ENCODE data around the gene BABAM2. TPM values are rescaled to one million over a fixed set of nuclear protein-coding genes. Genes with fewer than 3 reads are reported as not detected.

BABAM2 gene
- total RNA-seq, 2 experiments from 2014 or later: 66.8 to 68.4 TPM

DNA sequence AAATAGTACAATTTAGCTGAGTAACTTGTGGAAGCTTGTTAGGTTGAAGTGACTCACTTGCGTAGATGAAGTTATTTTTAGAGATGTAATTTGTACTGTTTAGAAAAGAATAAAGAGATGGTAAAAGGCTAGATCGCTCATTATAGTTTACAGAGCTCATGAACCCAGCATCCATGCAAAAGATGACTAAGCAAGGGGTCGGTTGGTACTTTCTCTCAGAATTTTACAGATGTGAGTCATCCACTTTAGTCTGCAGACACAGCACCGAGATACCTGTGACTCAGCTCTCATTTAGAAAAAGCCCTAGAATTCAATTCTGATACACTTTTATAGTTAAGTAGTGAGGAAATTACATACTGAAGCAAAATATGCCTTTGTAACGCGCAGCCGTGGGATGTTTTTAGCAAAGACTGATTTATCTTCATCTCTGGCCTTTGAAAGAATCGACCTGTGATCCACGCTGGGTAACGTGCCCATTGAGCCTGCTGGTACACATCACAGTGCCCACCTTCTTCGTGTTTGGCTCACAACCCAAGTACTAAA lies 385.6 kb downstream of the BABAM2 start:
- DNase-seq (peak; percentile 47), ATAC-seq (peak; percentile 90)
- peaks cover 33% of the 10 kb centered on the region for H3K4me1 Mint-ChIP-seq (ENCODE audit: low read depth)
- H3K27me3 Mint-ChIP-seq: no peaks in the 10 kb centered on the region
- intact Hi-C loops (cut with micrococcal nuclease): no loop called here
- no peak overlapping the region for H3K27ac Mint-ChIP-seq
- no peak overlapping the region for H3K4me3 Mint-ChIP-seq
- H3K9me3 Mint-ChIP-seq: no peaks in the 10 kb centered on the region
- ChIA-PET POLR2A (no interaction called here), CTCF (interaction anchor here (0.9 to 1.4 kb wide), 3 partner anchors 14 to 553 kb away, joined by 3 to 4 read pairs (median 3); no protein-coding TSS in a partner anchor)
- H3K36me3 Mint-ChIP-seq (ENCODE audit: low read depth): peaks cover 10% of the 10 kb centered on the region
- TF ChIP-seq CTCF (IDR thresholded peaks at IDR 0.05): no peak

DNA sequence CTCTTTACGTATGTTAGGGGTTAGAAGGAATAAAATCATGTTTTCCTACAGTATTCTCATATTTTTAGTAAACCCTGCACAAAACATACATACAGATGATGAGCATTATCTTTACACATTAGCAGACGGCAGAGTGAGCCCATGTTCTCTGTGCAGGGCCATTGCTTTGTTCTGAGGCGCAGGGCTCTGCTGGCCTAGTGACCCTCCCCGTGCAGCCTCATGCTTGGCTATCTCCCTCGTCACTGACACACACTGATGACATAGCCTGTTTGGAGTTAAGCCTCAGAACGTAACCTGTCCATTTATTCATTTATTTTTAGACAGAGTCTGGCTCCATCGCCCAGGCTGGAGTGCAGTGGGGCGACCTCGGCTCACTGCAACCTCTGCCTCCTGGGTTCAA lies 386.3 kb downstream of the BABAM2 start:
- H3K36me3 Mint-ChIP-seq (ENCODE audit: low read depth): peaks cover 8% of the 10 kb centered on the region
- POLR2A ChIA-PET: no interaction called here
- ATAC-seq (no peak), DNase-seq (no peak)
- no peaks in the 10 kb centered on the region for H3K9me3 Mint-ChIP-seq
- intact Hi-C loops (cut with micrococcal nuclease): no loop called here
- no peak for TF ChIP-seq CTCF (IDR thresholded peaks at IDR 0.05)
- peaks cover 26% of the 10 kb centered on the region for H3K4me1 Mint-ChIP-seq (ENCODE audit: low read depth)
- no peak overlapping the region for H3K4me3 Mint-ChIP-seq
- no peaks in the 10 kb centered on the region for H3K27me3 Mint-ChIP-seq
- CTCF ChIA-PET: interaction anchor here (1.4 kb wide), 1 partner anchor 554 kb away, joined by 4 read pairs; no protein-coding TSS in a partner anchor
- no peak overlapping the region for H3K27ac Mint-ChIP-seq

GRCh38 chr2:28277466-28277865 lies 386.9 kb downstream of the BABAM2 start:
- CTCF ChIA-PET: no interaction called here
- no peak for DNase-seq
- Mint-ChIP-seq H3K27ac (no peak overlapping the region), H3K4me3 (no peak overlapping the region), H3K27me3 (no peaks in the 10 kb centered on the region), H3K36me3 (ENCODE audit: low read depth) (peaks cover 3% of the 10 kb centered on the region), H3K9me3 (no peaks in the 10 kb centered on the region), H3K4me1 (ENCODE audit: low read depth) (peaks cover 25% of the 10 kb centered on the region)
- POLR2A ChIA-PET: no interaction called here
- no peak for ATAC-seq
- intact Hi-C loops (cut with micrococcal nuclease): no loop called here
- no peak for TF ChIP-seq CTCF (IDR thresholded peaks at IDR 0.05)

GRCh38 chr2:28279371-28279770 lies 388.8 kb downstream of the BABAM2 start:
- Mint-ChIP-seq H3K27me3 (no peaks in the 10 kb centered on the region), H3K9me3 (no peaks in the 10 kb centered on the region), H3K4me1 (ENCODE audit: low read depth) (peaks cover 19% of the 10 kb centered on the region), H3K36me3 (ENCODE audit: low read depth) (no peaks in the 10 kb centered on the region), H3K27ac (no peak overlapping the region), H3K4me3 (no peak overlapping the region)
- ChIA-PET CTCF (no interaction called here), POLR2A (no interaction called here)
- DNase-seq: no peak
- no peak for ATAC-seq
- no peak for TF ChIP-seq CTCF (IDR thresholded peaks at IDR 0.05)
- intact Hi-C loops (cut with micrococcal nuclease): no loop called here

DNA sequence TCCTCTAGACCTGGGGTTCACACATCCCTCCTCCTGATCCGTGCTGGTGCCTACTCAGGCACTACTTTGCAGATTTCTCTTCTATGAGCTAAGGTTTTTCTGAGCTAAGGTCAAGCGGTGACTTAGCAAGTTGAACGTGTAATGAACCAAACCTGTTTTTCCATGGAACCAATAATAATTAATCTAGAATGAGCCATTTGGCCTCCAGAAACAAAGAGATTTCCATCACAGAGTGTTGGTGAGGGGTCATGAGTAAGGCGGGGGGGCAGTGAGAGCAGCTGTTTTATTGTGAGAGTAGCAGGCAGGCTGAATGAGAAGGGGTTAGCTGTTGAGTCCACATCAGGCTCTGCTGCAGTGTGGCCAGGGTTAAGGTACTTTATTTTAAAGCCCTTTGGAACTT lies 390.1 kb downstream of the BABAM2 start:
- no peaks in the 10 kb centered on the region for H3K9me3 Mint-ChIP-seq

More for the DNA sequence above, 390.1 kb downstream of the BABAM2 start:
- DNase-seq (no peak), ATAC-seq (no peak)
- H3K36me3 Mint-ChIP-seq (ENCODE audit: low read depth): no peaks in the 10 kb centered on the region
- ChIA-PET CTCF (no interaction called here), POLR2A (no interaction called here)
- intact Hi-C loops (cut with micrococcal nuclease): no loop called here
- H3K4me3 Mint-ChIP-seq: no peak overlapping the region
- H3K27ac Mint-ChIP-seq: no peak overlapping the region
- no peak for TF ChIP-seq CTCF (IDR thresholded peaks at IDR 0.05)
- H3K4me1 Mint-ChIP-seq (ENCODE audit: low read depth): peaks cover 11% of the 10 kb centered on the region
- H3K27me3 Mint-ChIP-seq: no peaks in the 10 kb centered on the region
